CD4-positive, alpha-beta T cell (primary cell): Measurements from ENCODE around the gene TLE1. TPM values are rescaled to one million over a fixed set of nuclear protein-coding genes. Genes with fewer than 3 reads are reported as not detected.

Experiments used
- ATAC-seq: fragments of 200-7000 bp; cut with Tn5 transposase; one replicate; pipeline ENCODE4 v1.10.0; 2022; ENCODE audit warnings: mild to moderate bottlenecking; ENCODE audit not compliant: poor library complexity
- CTCF ChIA-PET: fragments of 350-600 bp; sonication (Branson Sonifier 250); formaldehyde crosslinking; loops from one replicate; lab custom pipeline; 2021; ENCODE audit warnings: antibody characterized with exemption, inconsistent platforms; lab: Charles Lee
- POLR2A ChIA-PET: fragments of 350-600 bp; sonication (Branson Sonifier 250); formaldehyde crosslinking; loops from one replicate; lab custom pipeline; 2021; ENCODE audit warnings: antibody characterized with exemption, inconsistent platforms; lab: Charles Lee
- DNase-seq, 14 experiments: peaks; one replicate each; pipeline ENCODE4 v3.0.0-alpha.2; 2013 to 2020; ENCODE audit warnings: mixed read lengths in 2 of 14
- H3K27ac ChIP-seq, 2 donors: one replicate each; pipeline versions ENCODE4 v1.5.1 to v1.7.0; 2013; ENCODE audit warnings: low read length in 2 of 2, low read depth in 1 of 2, mild to moderate bottlenecking in 1 of 2
- H3K27me3 ChIP-seq, 2 experiments: 1 replicate in 1 of 2; 2 replicates in 1 of 2; pipeline versions ENCODE4 v1.6.1 to v1.7.0; 2013; ENCODE audit warnings: low read length in 2 of 2, control low read depth in 1 of 2, mild to moderate bottlenecking in 1 of 2, moderate library complexity in 1 of 2; ENCODE audit not compliant: insufficient read depth in 2 of 2, control insufficient read depth in 1 of 2
- H3K36me3 ChIP-seq: one replicate; pipeline ENCODE4 v1.6.1; 2013; ENCODE audit warnings: low read length, control low read depth; ENCODE audit not compliant: insufficient read depth
- H3K4me1 ChIP-seq: one replicate; pipeline ENCODE4 v1.6.1; 2013; ENCODE audit warnings: low read length, control low read depth; ENCODE audit not compliant: insufficient read depth
- H3K4me3 ChIP-seq: one replicate; pipeline ENCODE4 v1.5.1; 2013; ENCODE audit warnings: mild to moderate bottlenecking, low read length, moderate library complexity
- H3K9me3 ChIP-seq, 2 experiments: 1 replicate in 1 of 2; 2 replicates in 1 of 2; pipeline versions ENCODE4 v1.6.1 to v1.7.0; 2013; ENCODE audit warnings: low read length in 2 of 2, mild to moderate bottlenecking in 2 of 2, control low read depth in 1 of 2, moderate library complexity in 1 of 2; ENCODE audit not compliant: control insufficient read depth in 1 of 2, insufficient read depth in 1 of 2
- H3K27ac Mint-ChIP-seq: one replicate; pipeline ENCODE4 v1.8.0; 2020; ENCODE audit warnings: mixed read lengths
- H3K27me3 Mint-ChIP-seq: one replicate; pipeline ENCODE4 v1.8.0; 2021; ENCODE audit warnings: mixed read lengths
- H3K36me3 Mint-ChIP-seq: one replicate; pipeline ENCODE4 v1.8.0; 2021; ENCODE audit warnings: low read depth, mixed read lengths
- H3K4me1 Mint-ChIP-seq: one replicate; pipeline ENCODE4 v1.8.0; 2021; ENCODE audit warnings: low read depth, mixed read lengths
- H3K4me3 Mint-ChIP-seq: one replicate; pipeline ENCODE4 v1.8.0; 2020; ENCODE audit warnings: mild to moderate bottlenecking, mixed read lengths
- H3K9me3 Mint-ChIP-seq: one replicate; pipeline ENCODE4 v1.8.0; 2020; ENCODE audit warnings: mixed read lengths
- CTCF ChIP-seq: fragments of 200-600 bp; IDR thresholded peaks from one replicate; pipeline ENCODE4 v1.8.0; 2022; ENCODE audit warnings: antibody characterized with exemption, mild to moderate bottlenecking
- intact Hi-C, 2 experiments: fragments of 100-400 bp; cut with DNase I in 1 of 2; cut with micrococcal nuclease in 1 of 2; formaldehyde crosslinking; loops; one replicate each; pipeline versions ENCODE4 v1.15.1 to v1.9.0; 2023 to 2025; cut with DNase I, micrococcal nuclease
- total RNA-seq, 174 experiments: library from RNA in 2 of 174; stranded (reverse) in 2 of 174; gene quantifications; one replicate each; pipeline ENCODE4 v1.2.3 and lab custom pipeline; 2021 to 2026

TLE1 gene
- total RNA-seq, 2 experiments from 2014 or later, result 3.4 to 3.5 TPM

- Histone ChIP-seq H3K9me3 (no peaks in the 10 kb centered on the region), H3K36me3 (no peaks in the 10 kb centered on the region), H3K4me1 (no peaks in the 10 kb centered on the region), H3K27ac (no peak overlapping the region), H3K4me3 (no peak overlapping the region), H3K27me3 (no peaks in the 10 kb centered on the region)
- Mint-ChIP-seq H3K27ac (no peak overlapping the region), H3K36me3 (no peaks in the 10 kb centered on the region), H3K4me3 (no peak overlapping the region), H3K27me3 (no peaks in the 10 kb centered on the region), H3K9me3 (no peaks in the 10 kb centered on the region), H3K4me1 (no peaks in the 10 kb centered on the region)
- intact Hi-C loops, result no loop called here
- POLR2A ChIA-PET, result no interaction called here
- no peak for TF ChIP-seq CTCF
- ATAC-seq, result no peak
- CTCF ChIA-PET, result no interaction called here
- no peak for DNase-seq
Observed at GRCh38 chr9:81631218-81631745, 58.1 kb downstream of the TLE1 start.

GRCh38 chr9:81629440-81629839 is 59.9 kb downstream of the TLE1 start:
- H3K4me3 ChIP-seq, result no peak overlapping the region
- H3K9me3 Mint-ChIP-seq, result no peaks in the 10 kb centered on the region
- no peak for TF ChIP-seq CTCF
- H3K4me3 Mint-ChIP-seq, result no peak overlapping the region
- no peaks in the 10 kb centered on the region for H3K36me3 ChIP-seq
- intact Hi-C loops, result no loop called here
- no peak overlapping the region for H3K27ac Mint-ChIP-seq
- no peak overlapping the region for H3K27ac ChIP-seq
- H3K27me3 ChIP-seq, result no peaks in the 10 kb centered on the region
- ATAC-seq, result no peak
- H3K4me1 ChIP-seq, result no peaks in the 10 kb centered on the region
- no peaks in the 10 kb centered on the region for H3K36me3 Mint-ChIP-seq
- ChIA-PET POLR2A (no interaction called here), CTCF (no interaction called here)
- no peaks in the 10 kb centered on the region for H3K4me1 Mint-ChIP-seq
- no peaks in the 10 kb centered on the region for H3K27me3 Mint-ChIP-seq
- no peak for DNase-seq
- H3K9me3 ChIP-seq, result no peaks in the 10 kb centered on the region

GRCh38 chr9:81628897-81629296 is 60.5 kb downstream of the TLE1 start:
- ChIA-PET CTCF (no interaction called here), POLR2A (no interaction called here)
- H3K27ac Mint-ChIP-seq, result no peak overlapping the region
- ATAC-seq (no peak), DNase-seq (no peak)
- Histone ChIP-seq H3K4me1 (no peaks in the 10 kb centered on the region), H3K36me3 (no peaks in the 10 kb centered on the region), H3K27ac (no peak overlapping the region), H3K9me3 (no peaks in the 10 kb centered on the region), H3K27me3 (no peaks in the 10 kb centered on the region), H3K4me3 (no peak overlapping the region)
- H3K4me1 Mint-ChIP-seq, result no peaks in the 10 kb centered on the region
- H3K9me3 Mint-ChIP-seq, result no peaks in the 10 kb centered on the region
- H3K36me3 Mint-ChIP-seq, result no peaks in the 10 kb centered on the region
- no peak overlapping the region for H3K4me3 Mint-ChIP-seq
- H3K27me3 Mint-ChIP-seq, result no peaks in the 10 kb centered on the region
- intact Hi-C loops, result no loop called here
- no peak for TF ChIP-seq CTCF
